Measurements from ENCODE around the gene AXDND1.

Gene AXDND1

DNA sequence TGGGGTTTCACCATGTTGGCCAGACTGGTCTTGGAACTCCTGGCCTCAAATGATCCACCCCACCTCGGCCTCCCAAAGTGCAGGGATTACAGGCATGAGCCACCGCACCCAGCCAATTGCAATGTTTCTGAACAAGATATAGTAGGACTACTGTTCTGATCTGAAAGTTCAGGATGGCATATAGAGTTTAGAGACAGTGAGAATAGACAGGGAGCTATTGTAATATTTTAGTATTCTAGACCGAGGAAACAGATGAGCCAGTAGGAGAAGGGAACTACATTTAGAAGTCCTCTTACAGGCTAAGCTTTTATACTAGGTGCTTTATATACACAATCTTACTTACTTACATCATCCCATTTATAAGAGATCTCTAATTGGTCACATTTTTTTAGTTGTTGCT, 39.0 kb upstream of the AXDND1 start:
- ChIA-PET CTCF (no interaction called here), POLR2A (ENCODE audit: low non-redundant PET) (no interaction called here)
- no peak overlapping the region for H3K27ac ChIP-seq
- TF ChIP-seq, protein P1, sequence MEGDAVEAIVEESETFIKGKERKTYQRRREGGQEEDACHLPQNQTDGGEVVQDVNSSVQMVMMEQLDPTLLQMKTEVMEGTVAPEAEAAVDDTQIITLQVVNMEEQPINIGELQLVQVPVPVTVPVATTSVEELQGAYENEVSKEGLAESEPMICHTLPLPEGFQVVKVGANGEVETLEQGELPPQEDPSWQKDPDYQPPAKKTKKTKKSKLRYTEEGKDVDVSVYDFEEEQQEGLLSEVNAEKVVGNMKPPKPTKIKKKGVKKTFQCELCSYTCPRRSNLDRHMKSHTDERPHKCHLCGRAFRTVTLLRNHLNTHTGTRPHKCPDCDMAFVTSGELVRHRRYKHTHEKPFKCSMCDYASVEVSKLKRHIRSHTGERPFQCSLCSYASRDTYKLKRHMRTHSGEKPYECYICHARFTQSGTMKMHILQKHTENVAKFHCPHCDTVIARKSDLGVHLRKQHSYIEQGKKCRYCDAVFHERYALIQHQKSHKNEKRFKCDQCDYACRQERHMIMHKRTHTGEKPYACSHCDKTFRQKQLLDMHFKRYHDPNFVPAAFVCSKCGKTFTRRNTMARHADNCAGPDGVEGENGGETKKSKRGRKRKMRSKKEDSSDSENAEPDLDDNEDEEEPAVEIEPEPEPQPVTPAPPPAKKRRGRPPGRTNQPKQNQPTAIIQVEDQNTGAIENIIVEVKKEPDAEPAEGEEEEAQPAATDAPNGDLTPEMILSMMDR (conservative IDR thresholded peaks at IDR 0.05; ENCODE audit: low read depth), result no peak
- no peak for DNase-seq (ENCODE audit: low spot score)

DNA sequence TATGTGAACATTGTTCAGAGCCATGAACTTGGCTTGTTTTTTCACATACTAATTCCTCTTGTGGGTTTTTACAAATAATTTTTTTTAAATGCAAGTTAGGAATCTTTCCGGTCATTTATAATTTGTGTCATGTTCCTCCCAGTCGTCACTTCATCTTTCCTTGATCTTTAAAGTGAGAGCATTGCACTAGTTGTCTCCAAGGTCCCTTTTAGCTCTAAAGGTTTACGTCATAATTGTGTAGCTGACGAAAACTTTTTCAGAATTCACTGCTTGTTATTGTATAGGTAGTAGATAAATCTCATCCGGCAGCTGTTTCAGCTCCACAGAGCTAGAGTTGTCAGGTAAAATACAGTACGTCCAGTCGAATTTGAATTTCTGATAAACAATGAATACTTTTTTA, 38.6 kb upstream of the AXDND1 start:
- ChIA-PET POLR2A (ENCODE audit: low non-redundant PET) (no interaction called here), CTCF (no interaction called here)
- TF ChIP-seq, protein P1 (conservative IDR thresholded peaks at IDR 0.05; ENCODE audit: low read depth), result no peak
- H3K27ac ChIP-seq, result no peak overlapping the region
- no peak for DNase-seq (ENCODE audit: low spot score)

DNA sequence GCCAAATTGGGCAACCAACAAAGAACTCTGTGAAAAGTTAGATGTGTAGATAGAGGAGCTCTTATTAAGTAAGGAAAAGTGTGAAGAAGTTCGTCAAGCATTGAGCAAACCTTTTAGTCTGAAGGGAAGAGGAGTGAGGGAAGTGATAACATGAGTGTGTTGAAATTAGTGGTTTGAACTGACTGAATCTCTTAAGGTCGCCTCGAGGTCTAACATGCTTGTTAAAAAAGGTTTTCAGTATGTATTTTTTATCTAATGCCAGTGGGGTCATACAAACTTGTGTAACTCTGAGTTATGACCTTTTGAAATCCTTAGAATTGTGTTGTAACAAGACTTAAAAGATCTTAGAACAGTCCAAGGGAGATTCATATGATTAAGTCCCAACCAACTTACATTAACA, 38.1 kb upstream of the AXDND1 start:
- no peak for DNase-seq (ENCODE audit: low spot score)
- CTCF ChIA-PET, result interaction anchor here (0.6 kb wide), 1 partner anchor 156 kb away, joined by 3 read pairs; no protein-coding TSS in a partner anchor
- POLR2A ChIA-PET (ENCODE audit: low non-redundant PET), result no interaction called here
- TF ChIP-seq, protein P1 (conservative IDR thresholded peaks at IDR 0.05; ENCODE audit: low read depth), result no peak
- no peak overlapping the region for H3K27ac ChIP-seq

DNA sequence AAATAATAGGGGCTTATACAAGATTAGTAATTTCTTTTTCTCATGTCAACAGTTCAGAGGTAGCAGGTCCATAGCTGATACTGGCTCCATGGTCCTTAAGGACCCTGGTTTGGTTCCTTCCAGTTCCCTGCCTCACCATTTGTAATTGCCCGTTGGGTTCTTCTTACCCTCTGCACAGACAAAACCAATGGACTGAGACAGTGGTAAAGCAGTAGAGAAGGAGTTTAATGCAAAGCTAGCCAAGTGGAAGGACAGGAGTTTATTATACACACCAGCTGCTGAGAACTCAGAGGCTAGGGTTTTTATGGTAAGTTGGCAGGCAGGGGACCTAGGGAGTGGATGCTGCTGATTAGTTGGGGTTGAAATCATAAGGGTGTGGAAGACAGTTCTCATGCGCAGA, 35.9 kb upstream of the AXDND1 start:
- no peak for DNase-seq (ENCODE audit: low spot score)
- POLR2A ChIA-PET (ENCODE audit: low non-redundant PET), result no interaction called here
- CTCF ChIA-PET, result interaction anchor here (1.0 kb wide), 1 partner anchor 485 kb away, joined by 3 read pairs; no protein-coding TSS in a partner anchor
- no peak overlapping the region for H3K27ac ChIP-seq
- TF ChIP-seq, protein P1 (conservative IDR thresholded peaks at IDR 0.05; ENCODE audit: low read depth), result no peak

DNA sequence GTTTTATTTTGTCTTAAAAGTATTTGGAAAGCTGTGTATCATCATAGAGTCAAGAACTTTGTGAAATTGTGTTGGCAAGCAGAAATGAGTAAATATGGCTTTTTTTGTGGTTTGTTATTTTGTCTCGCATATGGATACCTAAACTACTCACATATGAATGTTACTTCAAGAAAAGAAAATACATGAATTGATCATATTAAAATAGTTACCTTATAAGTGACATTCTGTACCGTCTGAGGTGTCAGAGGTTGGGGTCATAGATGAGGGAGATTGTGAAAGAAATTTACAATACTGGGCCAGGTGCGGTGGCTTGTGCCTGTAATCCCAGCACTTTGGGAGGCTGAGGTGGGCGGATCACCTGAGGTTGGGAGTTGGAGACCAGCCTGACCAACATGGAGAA, 31.3 kb upstream of the AXDND1 start:
- ChIA-PET CTCF (no interaction called here), POLR2A (ENCODE audit: low non-redundant PET) (no interaction called here)
- no peak overlapping the region for H3K27ac ChIP-seq

DNA sequence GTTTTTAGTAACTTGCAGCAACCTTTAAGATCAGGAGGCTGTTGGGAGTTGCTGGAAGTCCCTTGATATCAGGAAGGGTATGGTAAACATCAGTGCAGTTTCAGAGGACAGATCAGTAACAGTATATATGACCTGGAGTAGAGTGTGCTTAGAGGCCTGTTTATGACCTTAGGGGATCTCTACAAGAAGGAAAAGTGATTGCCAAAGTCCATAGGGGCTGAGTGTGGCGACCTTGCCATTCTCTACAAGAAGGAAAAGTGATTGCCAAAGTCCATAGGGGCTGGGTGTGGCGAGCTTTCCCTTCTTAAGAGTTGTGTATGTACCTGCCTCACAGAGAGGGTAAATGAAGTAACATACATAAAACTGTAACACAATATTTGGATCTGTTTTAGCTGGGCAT, 28.5 kb upstream of the AXDND1 start:
- H3K27ac ChIP-seq, result no peak overlapping the region
- TF ChIP-seq, protein P1 (conservative IDR thresholded peaks at IDR 0.05; ENCODE audit: low read depth), result no peak
- DNase-seq (ENCODE audit: low spot score), result no peak
- POLR2A ChIA-PET (ENCODE audit: low non-redundant PET), result no interaction called here
- CTCF ChIA-PET, result interaction anchor here (0.7 kb wide), 1 partner anchor 11 kb away, joined by 3 read pairs; no protein-coding TSS in a partner anchor

More for the DNA sequence above, 31.3 kb upstream of the AXDND1 start:
- no peak for DNase-seq (ENCODE audit: low spot score)
- TF ChIP-seq, protein P1 (conservative IDR thresholded peaks at IDR 0.05; ENCODE audit: low read depth), result no peak
